NCI-H128 (cell line): ENCODE measurements around the gene ZNF362.

ENCODE experiments used
- DNase-seq: peaks from one replicate; lab custom pipeline; 2025; ENCODE audit not compliant: unreplicated experiment; lab: John Stamatoyannopoulos, UW

Gene ZNF362

GRCh38 chr1:33323663-33324477 lies 67.6 kb downstream of the ZNF362 start:
- no peak for DNase-seq

- DNase-seq, result no peak
These were observed 68.6 kb downstream of the ZNF362 start for GRCh38 chr1:33324677-33325575.

- no peak for DNase-seq
These were observed 70.5 kb downstream of the ZNF362 start for GRCh38 chr1:33326785-33327184.

- DNase-seq, result no peak
These were observed 71.5 kb downstream of the ZNF362 start for GRCh38 chr1:33327587-33328325.

- no peak for DNase-seq
These were observed 72.5 kb downstream of the ZNF362 start for GRCh38 chr1:33328817-33329216.

- no peak for DNase-seq
These were observed 73.5 kb downstream of the ZNF362 start for GRCh38 chr1:33329600-33330305.

- no peak for DNase-seq
These were observed 74.1 kb downstream of the ZNF362 start for GRCh38 chr1:33330361-33330890.

GRCh38 chr1:33330906-33331305 lies 74.6 kb downstream of the ZNF362 start:
- DNase-seq, result no peak

- no peak for DNase-seq
These were observed 75.4 kb downstream of the ZNF362 start for GRCh38 chr1:33331444-33332356.

- no peak for DNase-seq
These were observed 76.1 kb downstream of the ZNF362 start for GRCh38 chr1:33332357-33332789.

GRCh38 chr1:33332881-33333280 lies 76.6 kb downstream of the ZNF362 start:
- DNase-seq, result no peak

- no peak for DNase-seq
These were observed 77.8 kb downstream of the ZNF362 start for GRCh38 chr1:33334081-33334552.

- DNase-seq, result no peak
These were observed 78.7 kb downstream of the ZNF362 start for GRCh38 chr1:33335020-33335419.

GRCh38 chr1:33336580-33336979 lies 80.3 kb downstream of the ZNF362 start:
- no peak for DNase-seq

GRCh38 chr1:33337441-33337840 lies 81.1 kb downstream of the ZNF362 start:
- no peak for DNase-seq

GRCh38 chr1:33338048-33338439 lies 81.8 kb downstream of the ZNF362 start:
- no peak for DNase-seq

- no peak for DNase-seq
These were observed 82.3 kb downstream of the ZNF362 start for GRCh38 chr1:33338440-33339211.

GRCh38 chr1:33339413-33339812 lies 83.1 kb downstream of the ZNF362 start:
- DNase-seq, result no peak
